GM19351 (cell line): ENCODE data around the gene SPRYD4.
"Not testable (repeated sequence)": the region's sequence is repeated elsewhere in the genome, so short reads cannot be mapped to it uniquely, and the experiment has no call there.

Experiments used
- ATAC-seq: cut with Tn5 transposase; IDR thresholded peaks from one replicate; pipeline ENCODE4 v1.9.1; 2021; ENCODE audit warnings: mild to moderate bottlenecking, moderate library complexity; ENCODE audit not compliant: unreplicated experiment

SPRYD4 gene

GRCh38 chr12:56476143-56476542, 7.8 kb downstream of the SPRYD4 start:
- no peak for ATAC-seq

GRCh38 chr12:56476972-56477432, 8.6 kb downstream of the SPRYD4 start:
- no peak for ATAC-seq

- no peak for ATAC-seq
Measured at GRCh38 chr12:56477521-56478225, 9.3 kb downstream of the SPRYD4 start.

- ATAC-seq: no peak
Measured at GRCh38 chr12:56479625-56480024, 11.2 kb downstream of the SPRYD4 start.

GRCh38 chr12:56484566-56484965, 16.2 kb downstream of the SPRYD4 start:
- no peak for ATAC-seq

- no peak for ATAC-seq
Measured at GRCh38 chr12:56486694-56487093, 18.3 kb downstream of the SPRYD4 start.

- ATAC-seq: peak; percentile 32
Measured at GRCh38 chr12:56487448-56488040, 19.2 kb downstream of the SPRYD4 start.

- peak; percentile 91 for ATAC-seq
Measured at GRCh38 chr12:56488041-56488955, 19.9 kb downstream of the SPRYD4 start, which contains the start of gene GLS2. Gene GLS2, minus strand, starts transcription at chr12:56488161. Its CDS starts 43 bp downstream, at chr12:56488118.

GRCh38 chr12:56490360-56490759, 22.0 kb downstream of the SPRYD4 start:
- ATAC-seq: no peak

GRCh38 chr12:56493409-56494105, 25.2 kb downstream of the SPRYD4 start:
- not testable (repeated sequence) for ATAC-seq

- ATAC-seq: not testable (repeated sequence)
Measured at GRCh38 chr12:56494106-56494415, 25.7 kb downstream of the SPRYD4 start.

GRCh38 chr12:56494481-56494880, 26.1 kb downstream of the SPRYD4 start:
- not testable (repeated sequence) for ATAC-seq

GRCh38 chr12:56496704-56497103, 28.3 kb downstream of the SPRYD4 start:
- not testable (repeated sequence) for ATAC-seq

- not testable (repeated sequence) for ATAC-seq
Measured at GRCh38 chr12:56498126-56498902, 29.9 kb downstream of the SPRYD4 start.

GRCh38 chr12:56499452-56499851, 31.1 kb downstream of the SPRYD4 start:
- not testable (repeated sequence) for ATAC-seq

- ATAC-seq: not testable (repeated sequence)
Measured at GRCh38 chr12:56499879-56500278, 31.5 kb downstream of the SPRYD4 start.

GRCh38 chr12:56510786-56511185, 42.4 kb downstream of the SPRYD4 start:
- ATAC-seq: no peak

- ATAC-seq: not testable (repeated sequence)
Measured at GRCh38 chr12:56514014-56514318, 45.6 kb downstream of the SPRYD4 start.

GRCh38 chr12:56517854-56518253, 49.5 kb downstream of the SPRYD4 start:
- no peak for ATAC-seq

- no peak for ATAC-seq
Measured at GRCh38 chr12:56518570-56518969, 50.2 kb downstream of the SPRYD4 start.
